ENCODE measurements around the gene C1orf74.

Gene C1orf74

DNA sequence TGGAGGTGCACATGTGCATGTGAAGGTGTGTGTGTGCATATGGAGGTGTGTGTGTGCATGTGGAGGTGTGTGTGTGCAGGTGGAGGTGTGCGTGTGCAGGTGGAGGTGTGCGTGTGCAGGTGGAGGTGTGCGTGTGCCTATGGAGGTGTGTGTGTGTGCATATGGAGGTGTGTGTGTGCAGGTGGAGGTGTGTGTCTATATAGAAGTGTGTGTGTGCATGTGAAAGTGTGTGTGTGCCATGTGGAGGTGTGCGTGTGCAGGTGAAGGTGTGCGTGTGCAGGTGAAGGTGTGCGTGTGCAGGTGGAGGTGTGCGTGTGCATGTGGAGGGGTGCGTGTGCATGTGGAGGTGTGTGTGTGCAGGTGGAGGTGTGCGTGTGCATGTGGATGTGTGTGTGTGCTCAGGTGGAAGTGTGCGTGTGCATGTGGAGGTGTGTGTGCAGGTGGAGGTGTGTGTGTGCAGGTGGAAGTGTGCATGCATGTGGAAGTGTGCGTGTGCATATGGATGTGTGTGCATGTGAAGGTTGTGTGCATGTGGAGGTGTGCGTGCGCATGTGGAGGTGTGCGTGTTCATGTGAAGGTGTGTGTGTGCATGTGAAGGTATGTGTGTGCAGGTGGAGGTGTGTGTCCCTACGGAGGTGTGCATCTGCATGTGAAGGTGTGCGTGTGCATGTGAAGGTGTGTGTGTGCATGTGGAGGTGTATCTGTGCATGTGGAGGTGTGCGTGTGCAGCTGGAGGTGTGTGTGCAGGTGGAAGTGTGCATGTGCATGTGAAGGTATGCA, 13.5 kb downstream of the C1orf74 start:
- Histone ChIP-seq H3K9me3 (no peaks in the 10 kb centered on the region), H3K4me1 (peaks cover 7% of the 10 kb centered on the region; the same call in 1 of the 2 replicates), H3K36me3 (no peaks in the 10 kb centered on the region), H3K27me3 (no peaks in the 10 kb centered on the region), H3K4me3 (ENCODE audit: low read depth, low read length) (no peak overlapping the region)
- TF ChIP-seq, protein P1, sequence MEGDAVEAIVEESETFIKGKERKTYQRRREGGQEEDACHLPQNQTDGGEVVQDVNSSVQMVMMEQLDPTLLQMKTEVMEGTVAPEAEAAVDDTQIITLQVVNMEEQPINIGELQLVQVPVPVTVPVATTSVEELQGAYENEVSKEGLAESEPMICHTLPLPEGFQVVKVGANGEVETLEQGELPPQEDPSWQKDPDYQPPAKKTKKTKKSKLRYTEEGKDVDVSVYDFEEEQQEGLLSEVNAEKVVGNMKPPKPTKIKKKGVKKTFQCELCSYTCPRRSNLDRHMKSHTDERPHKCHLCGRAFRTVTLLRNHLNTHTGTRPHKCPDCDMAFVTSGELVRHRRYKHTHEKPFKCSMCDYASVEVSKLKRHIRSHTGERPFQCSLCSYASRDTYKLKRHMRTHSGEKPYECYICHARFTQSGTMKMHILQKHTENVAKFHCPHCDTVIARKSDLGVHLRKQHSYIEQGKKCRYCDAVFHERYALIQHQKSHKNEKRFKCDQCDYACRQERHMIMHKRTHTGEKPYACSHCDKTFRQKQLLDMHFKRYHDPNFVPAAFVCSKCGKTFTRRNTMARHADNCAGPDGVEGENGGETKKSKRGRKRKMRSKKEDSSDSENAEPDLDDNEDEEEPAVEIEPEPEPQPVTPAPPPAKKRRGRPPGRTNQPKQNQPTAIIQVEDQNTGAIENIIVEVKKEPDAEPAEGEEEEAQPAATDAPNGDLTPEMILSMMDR (IDR thresholded peaks at IDR 0.05; ENCODE audit: low read depth, low read length): no peak
- DNase-seq: no peak

DNA sequence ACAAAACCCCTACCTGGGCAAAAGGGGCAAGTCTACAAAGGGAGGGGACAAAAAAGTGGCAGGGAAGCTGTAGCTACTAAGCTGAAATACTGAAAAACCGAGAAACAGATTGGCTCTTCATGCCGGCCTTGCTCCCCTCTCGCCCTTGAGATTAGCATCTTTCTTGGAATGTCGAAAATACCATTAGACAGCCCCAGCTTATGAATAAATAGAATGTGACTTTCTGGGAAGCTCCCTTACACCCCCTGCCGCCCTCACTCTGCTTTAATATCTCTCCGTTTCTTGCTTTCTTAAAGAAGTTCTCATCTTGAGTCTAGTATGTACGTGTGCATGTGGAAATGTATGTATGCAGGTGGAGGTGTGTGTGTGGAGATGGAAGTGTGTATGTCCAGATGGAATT, 14.4 kb downstream of the C1orf74 start:
- Histone ChIP-seq H3K9me3 (no peaks in the 10 kb centered on the region), H3K4me3 (ENCODE audit: low read depth, low read length) (no peak overlapping the region), H3K27me3 (no peaks in the 10 kb centered on the region), H3K36me3 (no peaks in the 10 kb centered on the region), H3K4me1 (peaks cover 7% of the 10 kb centered on the region; the same call in 1 of the 2 replicates)
- TF ChIP-seq, protein P1 (IDR thresholded peaks at IDR 0.05; ENCODE audit: low read depth, low read length): no peak
- no peak for DNase-seq

DNA sequence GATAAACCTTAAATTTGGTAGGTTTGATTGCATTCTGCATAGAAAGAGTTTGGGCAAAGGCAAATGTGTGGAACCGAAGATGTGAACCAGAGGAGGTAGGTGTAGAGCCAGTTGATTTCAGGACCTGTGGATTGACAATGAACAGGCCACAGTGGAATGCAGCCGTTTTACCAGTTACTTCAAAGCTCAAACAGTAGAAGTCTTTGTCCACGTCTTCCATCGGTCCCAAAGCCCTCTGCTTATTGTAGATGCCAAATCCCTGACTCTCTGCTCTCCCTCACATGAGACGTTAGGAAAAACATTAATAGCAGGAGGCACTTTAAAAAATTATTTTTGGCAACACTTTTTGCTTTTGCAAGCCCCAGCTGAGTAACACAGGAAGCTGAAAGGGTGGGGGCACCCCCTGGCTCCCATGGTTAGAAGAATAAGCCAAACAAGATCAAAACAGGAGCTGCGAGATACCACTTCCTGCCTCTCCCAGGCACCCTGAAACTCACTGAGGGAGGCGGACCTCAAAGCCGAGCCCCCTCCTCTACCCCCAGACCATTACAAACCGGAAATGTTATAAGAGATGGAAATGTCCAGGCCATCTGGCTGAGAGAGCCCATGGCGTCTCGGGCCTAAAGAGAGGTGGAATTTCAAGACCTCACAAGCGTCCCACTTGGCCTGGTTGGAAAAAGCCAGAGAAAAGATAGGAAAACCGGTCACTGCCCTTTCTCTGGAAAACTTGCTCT, 15.0 kb downstream of the C1orf74 start:
- H3K36me3 ChIP-seq: no peaks in the 10 kb centered on the region
- H3K4me1 ChIP-seq: peaks cover 7% of the 10 kb centered on the region; the same call in 1 of the 2 replicates
- TF ChIP-seq, protein P1 (IDR thresholded peaks at IDR 0.05; ENCODE audit: low read depth, low read length): no peak
- no peaks in the 10 kb centered on the region for H3K27me3 ChIP-seq
- no peaks in the 10 kb centered on the region for H3K9me3 ChIP-seq
- DNase-seq: no peak
- no peak overlapping the region for H3K4me3 ChIP-seq (ENCODE audit: low read depth, low read length)

DNA sequence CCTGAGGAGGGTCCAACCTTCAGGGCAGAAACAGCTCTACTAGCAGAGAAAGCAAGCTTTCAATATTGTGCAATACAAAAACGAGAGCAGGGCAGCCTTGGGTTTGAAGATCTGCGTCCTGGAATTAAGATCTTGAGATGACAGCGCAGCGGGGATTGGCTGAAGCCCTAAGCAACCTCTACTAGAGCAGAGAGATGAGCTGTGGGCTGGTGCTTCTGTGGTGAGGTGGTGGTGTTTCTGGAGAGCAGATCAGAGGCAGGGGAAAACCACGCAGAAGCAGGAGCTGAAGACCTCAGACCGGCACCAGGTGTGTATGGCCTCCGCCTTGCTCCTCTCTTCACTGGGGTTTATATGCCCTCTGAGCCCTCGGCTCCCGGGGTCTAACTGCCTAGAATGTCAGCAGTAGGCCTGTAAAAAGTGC, 16.0 kb downstream of the C1orf74 start:
- H3K36me3 ChIP-seq: no peaks in the 10 kb centered on the region
- H3K9me3 ChIP-seq: no peaks in the 10 kb centered on the region
- H3K4me3 ChIP-seq (ENCODE audit: low read depth, low read length): no peak overlapping the region
- DNase-seq: no peak
- TF ChIP-seq, protein P1 (IDR thresholded peaks at IDR 0.05; ENCODE audit: low read depth, low read length): no peak
- no peaks in the 10 kb centered on the region for H3K27me3 ChIP-seq
- H3K4me1 ChIP-seq: peaks cover 7% of the 10 kb centered on the region; the same call in 1 of the 2 replicates

DNA sequence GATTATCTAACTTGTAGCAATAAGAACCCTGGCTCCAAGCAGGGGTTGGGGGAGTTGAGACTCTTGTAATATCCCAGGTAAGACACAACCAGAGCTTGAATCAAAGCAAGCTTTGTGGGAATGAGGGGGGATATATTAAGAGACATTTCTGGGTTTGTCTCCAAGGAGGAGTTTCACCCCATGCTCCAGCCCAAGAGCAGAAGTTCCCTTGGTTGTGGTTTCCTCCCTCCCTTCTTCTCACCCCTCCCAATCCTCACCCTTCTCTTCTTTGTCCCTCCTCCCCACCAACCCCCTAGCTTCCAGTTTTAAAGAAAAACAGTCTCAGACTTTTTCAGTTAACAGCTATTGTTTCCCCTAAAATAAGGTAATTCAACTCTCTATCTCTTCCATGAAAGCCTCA, 16.7 kb downstream of the C1orf74 start:
- DNase-seq: no peak
- Histone ChIP-seq H3K9me3 (no peaks in the 10 kb centered on the region), H3K4me1 (peaks cover 5% of the 10 kb centered on the region; the same call in 1 of the 2 replicates)

More for the DNA sequence above, 16.7 kb downstream of the C1orf74 start:
- H3K4me3 ChIP-seq (ENCODE audit: low read depth, low read length): no peak overlapping the region
- H3K36me3 ChIP-seq: no peaks in the 10 kb centered on the region
- TF ChIP-seq, protein P1 (IDR thresholded peaks at IDR 0.05; ENCODE audit: low read depth, low read length): no peak
- H3K27me3 ChIP-seq: no peaks in the 10 kb centered on the region

All from BE2C (cell line).